ENCODE data around the gene DGKB.

DGKB gene

GRCh38 chr7:14787551-14787950 lies 115.0 kb downstream of the DGKB start:
- no peak for TF ChIP-seq CTCF (IDR thresholded peaks at IDR 0.05; ENCODE audit: low read depth, low read length)
- DNase-seq (ENCODE audit: extremely low read depth, low read depth), result no peak

- DNase-seq (ENCODE audit: extremely low read depth, low read depth), result no peak
- TF ChIP-seq CTCF (IDR thresholded peaks at IDR 0.05; ENCODE audit: low read depth, low read length), result no peak
Measured at GRCh38 chr7:14786314-14786895, 116.1 kb downstream of the DGKB start.

DNA sequence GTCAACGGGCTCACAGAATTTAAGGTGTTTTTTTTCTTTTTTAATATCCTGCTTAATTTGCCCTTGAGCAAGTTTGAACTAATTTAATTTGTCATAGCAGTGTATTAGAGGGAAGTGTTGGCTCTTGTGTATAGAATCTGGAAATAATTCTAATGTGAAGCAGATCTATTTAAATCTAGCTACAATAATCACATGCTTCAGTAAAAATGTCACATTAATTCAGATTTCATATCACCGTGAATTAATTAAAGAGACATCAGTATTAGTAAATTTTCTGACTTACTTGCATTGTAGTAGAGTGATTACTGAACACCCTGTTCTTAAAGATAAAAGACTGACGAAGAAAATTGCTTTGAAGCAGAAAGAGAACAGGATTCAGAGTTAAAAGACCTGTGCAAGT lies 124.7 kb downstream of the DGKB start:
- no peak for TF ChIP-seq CTCF (IDR thresholded peaks at IDR 0.05; ENCODE audit: low read depth, low read length)
- no peak for DNase-seq (ENCODE audit: extremely low read depth, low read depth)

DNA sequence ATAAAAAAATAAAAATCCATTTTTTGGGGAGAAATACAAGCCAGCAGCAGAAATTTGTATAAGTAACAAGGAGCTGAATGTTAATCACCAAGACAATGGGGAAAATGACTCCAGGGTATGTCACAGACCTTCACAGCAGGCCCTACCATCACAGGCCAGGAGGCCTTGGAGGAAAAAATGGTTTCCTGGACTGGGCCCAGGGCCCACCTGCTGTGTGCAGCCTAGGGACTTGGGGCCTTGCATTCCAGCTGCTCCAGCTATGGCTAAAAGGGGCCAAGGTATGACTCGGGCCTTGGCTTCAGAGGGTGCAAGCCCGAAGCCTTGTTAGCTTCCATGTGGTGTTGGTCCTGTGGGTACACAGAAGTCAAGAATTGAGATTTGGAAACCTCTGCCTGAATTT lies 126.3 kb downstream of the DGKB start:
- TF ChIP-seq CTCF (IDR thresholded peaks at IDR 0.05; ENCODE audit: low read depth, low read length), result no peak
- DNase-seq (ENCODE audit: extremely low read depth, low read depth), result no peak

- no peak for TF ChIP-seq CTCF (IDR thresholded peaks at IDR 0.05; ENCODE audit: low read depth, low read length)
- DNase-seq (ENCODE audit: extremely low read depth, low read depth), result no peak
Measured at GRCh38 chr7:14773729-14774271, 128.8 kb downstream of the DGKB start.

GRCh38 chr7:14770614-14771013 lies 131.9 kb downstream of the DGKB start:
- no peak for TF ChIP-seq CTCF (IDR thresholded peaks at IDR 0.05; ENCODE audit: low read depth, low read length)
- DNase-seq (ENCODE audit: extremely low read depth, low read depth), result no peak

GRCh38 chr7:14769261-14769660 lies 133.3 kb downstream of the DGKB start:
- no peak for TF ChIP-seq CTCF (IDR thresholded peaks at IDR 0.05; ENCODE audit: low read depth, low read length)

More at GRCh38 chr7:14769261-14769660, 133.3 kb downstream of the DGKB start:
- DNase-seq (ENCODE audit: extremely low read depth, low read depth), result no peak
